Neutrophil (primary cell): ENCODE results near the gene ANKRD31.

Source experiments
- H3K27ac ChIP-seq: fragments of 200-600 bp; sonication (generic); 2 replicates; pipeline ENCODE4 v1.5.1; 2016; ENCODE audit warnings: mild to moderate bottlenecking, moderate library complexity
- H3K27me3 ChIP-seq: fragments of 200-600 bp; sonication (generic); 2 replicates; pipeline ENCODE4 v1.6.0; 2016; ENCODE audit warnings: mild to moderate bottlenecking
- H3K36me3 ChIP-seq: fragments of 200-600 bp; sonication (generic); 2 replicates; pipeline ENCODE4 v1.5.1; 2017
- H3K4me1 ChIP-seq, 2 experiments: fragments of 200-600 bp in 1 of 2; sonication (generic) in 1 of 2; 1 replicate in 1 of 2; 2 replicates in 1 of 2; pipeline versions ENCODE4 v1.5.1 to v1.6.1; 2013 to 2016; ENCODE audit warnings: low read depth in 1 of 2, low read length in 1 of 2, mild to moderate bottlenecking in 1 of 2, moderate library complexity in 1 of 2; ENCODE audit not compliant: control insufficient read depth in 1 of 2, insufficient read depth in 1 of 2
- H3K4me3 ChIP-seq, 2 experiments: fragments of 200-600 bp in 1 of 2; sonication (generic) in 1 of 2; 1 replicate in 1 of 2; 2 replicates in 1 of 2; pipeline ENCODE4 v1.5.1; 2013 to 2016; ENCODE audit warnings: low read depth in 1 of 2, low read length in 1 of 2, mild to moderate bottlenecking in 1 of 2, moderate library complexity in 1 of 2
- H3K9me3 ChIP-seq: fragments of 200-600 bp; sonication (generic); 2 replicates; pipeline ENCODE4 v1.5.1; 2016
- TF ChIP-seq, protein P1 (sequence below): fragments of 200-600 bp; sonication (generic); IDR thresholded peaks from 2 replicates; pipeline ENCODE4 v1.5.1; 2016; ENCODE audit warnings: antibody characterized with exemption

The ANKRD31 gene

DNA sequence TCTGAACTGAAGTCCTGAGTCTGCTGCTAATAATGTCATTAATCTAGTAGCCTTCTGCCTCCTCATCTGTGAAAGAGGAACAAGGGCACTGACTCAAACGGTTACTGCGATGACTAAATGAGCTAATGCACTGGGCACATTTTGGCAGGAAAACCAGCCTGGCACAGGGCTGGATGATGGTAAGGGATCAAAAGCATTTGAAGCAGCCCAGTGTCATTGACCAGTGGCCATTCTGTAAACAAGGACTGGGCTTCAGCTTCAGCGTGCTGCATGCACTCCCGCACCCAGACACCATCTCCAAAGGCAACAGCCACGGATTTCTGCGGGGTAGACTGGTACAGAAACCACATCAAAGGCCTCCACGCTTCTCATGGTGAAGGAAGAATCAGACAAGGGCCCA lies 192.3 kb downstream of the ANKRD31 start:
- H3K27ac ChIP-seq, result no peak overlapping the region

DNA sequence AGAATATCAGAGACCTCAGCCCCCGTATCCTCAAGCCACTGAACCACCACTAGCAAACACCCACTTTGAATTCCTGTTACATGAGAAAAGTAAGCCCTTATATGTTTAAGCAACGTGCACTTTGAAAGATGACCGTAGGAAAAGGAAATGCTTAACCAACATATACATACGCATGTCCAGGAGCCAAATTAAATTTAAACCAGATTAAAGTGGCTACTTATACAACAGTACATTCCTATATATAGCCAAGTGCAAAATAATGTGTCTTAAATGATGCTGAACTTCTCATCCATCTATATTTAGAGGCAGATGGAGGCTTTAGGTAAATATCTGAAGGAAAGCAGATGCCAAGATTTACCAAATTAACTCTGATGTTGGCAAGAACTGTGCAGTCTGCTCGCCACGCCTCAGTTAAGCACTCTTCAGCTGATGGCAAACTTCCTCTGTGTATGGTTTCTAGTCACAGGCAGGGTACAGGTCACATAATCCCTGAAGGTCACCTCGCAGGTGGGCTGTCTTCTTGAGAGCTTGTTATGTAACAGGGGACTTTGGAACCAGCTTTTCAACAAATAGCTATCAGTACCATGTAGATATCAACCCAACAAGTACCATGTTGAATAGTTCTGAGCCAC lies 192.9 kb downstream of the ANKRD31 start:
- no peaks in the 10 kb centered on the region for H3K4me1 ChIP-seq
- no peaks in the 10 kb centered on the region for H3K9me3 ChIP-seq
- TF ChIP-seq, protein P1, sequence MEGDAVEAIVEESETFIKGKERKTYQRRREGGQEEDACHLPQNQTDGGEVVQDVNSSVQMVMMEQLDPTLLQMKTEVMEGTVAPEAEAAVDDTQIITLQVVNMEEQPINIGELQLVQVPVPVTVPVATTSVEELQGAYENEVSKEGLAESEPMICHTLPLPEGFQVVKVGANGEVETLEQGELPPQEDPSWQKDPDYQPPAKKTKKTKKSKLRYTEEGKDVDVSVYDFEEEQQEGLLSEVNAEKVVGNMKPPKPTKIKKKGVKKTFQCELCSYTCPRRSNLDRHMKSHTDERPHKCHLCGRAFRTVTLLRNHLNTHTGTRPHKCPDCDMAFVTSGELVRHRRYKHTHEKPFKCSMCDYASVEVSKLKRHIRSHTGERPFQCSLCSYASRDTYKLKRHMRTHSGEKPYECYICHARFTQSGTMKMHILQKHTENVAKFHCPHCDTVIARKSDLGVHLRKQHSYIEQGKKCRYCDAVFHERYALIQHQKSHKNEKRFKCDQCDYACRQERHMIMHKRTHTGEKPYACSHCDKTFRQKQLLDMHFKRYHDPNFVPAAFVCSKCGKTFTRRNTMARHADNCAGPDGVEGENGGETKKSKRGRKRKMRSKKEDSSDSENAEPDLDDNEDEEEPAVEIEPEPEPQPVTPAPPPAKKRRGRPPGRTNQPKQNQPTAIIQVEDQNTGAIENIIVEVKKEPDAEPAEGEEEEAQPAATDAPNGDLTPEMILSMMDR, result no peak
- H3K4me3 ChIP-seq, result no peak overlapping the region
- peaks cover 51% of the 10 kb centered on the region for H3K27me3 ChIP-seq
- H3K27ac ChIP-seq, result no peak overlapping the region
- no peaks in the 10 kb centered on the region for H3K36me3 ChIP-seq

More for the DNA sequence above, 192.3 kb downstream of the ANKRD31 start:
- Histone ChIP-seq H3K4me1 (no peaks in the 10 kb centered on the region), H3K4me3 (no peak overlapping the region), H3K36me3 (no peaks in the 10 kb centered on the region), H3K27me3 (peaks cover 52% of the 10 kb centered on the region), H3K9me3 (no peaks in the 10 kb centered on the region)
- TF ChIP-seq, protein P1, result no peak

DNA sequence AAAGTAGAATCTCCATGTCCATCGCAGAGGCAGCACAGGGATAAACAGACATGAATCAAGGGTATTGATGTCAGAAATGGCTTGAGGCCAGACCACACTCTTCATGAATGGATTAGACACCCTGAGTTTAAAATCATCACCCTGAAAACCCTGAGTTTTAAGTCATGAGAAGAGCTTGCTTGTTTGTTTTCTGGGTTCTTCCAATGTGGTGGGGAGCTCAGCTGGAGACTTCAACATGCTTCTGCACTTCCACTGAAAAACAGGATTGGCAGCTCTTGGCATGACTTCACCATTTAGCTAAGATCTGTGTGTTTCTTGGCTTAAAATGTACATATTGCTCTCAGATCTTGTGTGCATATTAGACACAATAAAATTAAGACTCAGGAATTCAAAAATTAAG lies 194.2 kb downstream of the ANKRD31 start:
- H3K9me3 ChIP-seq, result no peaks in the 10 kb centered on the region
- no peak overlapping the region for H3K4me3 ChIP-seq
- peaks cover 45% of the 10 kb centered on the region for H3K27me3 ChIP-seq
- TF ChIP-seq, protein P1, result no peak
- no peaks in the 10 kb centered on the region for H3K4me1 ChIP-seq
- H3K36me3 ChIP-seq, result no peaks in the 10 kb centered on the region
- H3K27ac ChIP-seq, result no peak overlapping the region

DNA sequence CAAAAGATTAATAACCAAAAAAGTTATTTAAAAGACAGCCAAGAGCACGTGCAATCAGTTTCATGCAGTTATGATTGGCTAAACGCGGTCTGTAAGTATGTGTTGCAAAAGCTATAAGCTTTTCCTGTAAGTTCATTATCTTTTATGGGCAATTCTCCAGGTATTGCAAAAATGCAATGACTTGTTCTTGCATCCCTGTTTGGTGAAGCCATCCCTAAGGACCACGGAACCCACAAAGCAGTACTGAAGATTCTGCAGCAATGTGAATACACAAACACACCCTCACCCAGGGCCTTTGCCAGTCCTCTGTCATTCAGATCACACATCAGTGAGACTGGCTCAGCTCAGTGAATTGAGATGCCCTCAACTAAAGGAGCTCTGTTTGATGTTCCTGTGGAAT lies 195.7 kb downstream of the ANKRD31 start:
- TF ChIP-seq, protein P1, result no peak
- H3K9me3 ChIP-seq, result no peaks in the 10 kb centered on the region
- H3K4me1 ChIP-seq, result no peaks in the 10 kb centered on the region
- H3K4me3 ChIP-seq, result no peak overlapping the region
- no peak overlapping the region for H3K27ac ChIP-seq
- peaks cover 45% of the 10 kb centered on the region for H3K27me3 ChIP-seq
- H3K36me3 ChIP-seq, result no peaks in the 10 kb centered on the region

DNA sequence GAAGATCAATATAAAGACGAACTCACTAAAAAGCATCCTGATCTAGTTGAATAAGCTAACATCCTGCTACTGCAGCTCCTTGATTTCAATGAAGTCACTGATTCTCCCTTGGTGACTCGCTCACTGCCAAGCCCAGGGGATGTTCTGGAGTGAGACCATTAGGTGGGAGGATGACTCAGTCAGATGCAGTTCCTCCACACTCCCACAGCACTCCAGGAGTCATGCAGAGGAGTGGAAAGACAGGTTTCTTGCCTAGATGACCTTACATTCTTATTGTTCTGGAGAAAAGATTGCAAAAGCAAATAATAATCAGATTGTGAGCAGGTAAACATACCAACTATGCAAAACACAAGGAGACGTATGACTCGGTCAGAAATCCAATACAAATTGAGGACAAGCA lies 199.6 kb downstream of the ANKRD31 start:
- TF ChIP-seq, protein P1, result no peak
- no peak overlapping the region for H3K27ac ChIP-seq
- H3K27me3 ChIP-seq, result peaks cover 21% of the 10 kb centered on the region
- H3K36me3 ChIP-seq, result no peaks in the 10 kb centered on the region
- H3K4me3 ChIP-seq, result no peak overlapping the region
- peaks cover 6 to 8% of the 10 kb centered on the region in 2 experiments for H3K4me1 ChIP-seq
- H3K9me3 ChIP-seq, result no peaks in the 10 kb centered on the region
